HepG2 (cell line): ENCODE data around the gene SNCG. TPM values are rescaled to one million over a fixed set of nuclear protein-coding genes. Genes with fewer than 3 reads are reported as not detected.

ENCODE experiments used
- ATAC-seq: fragments of 200-7000 bp; cut with Tn5 transposase; 3 replicates; pipeline ENCODE4 v1.9.1; 2020; ENCODE audit warnings: mild to moderate bottlenecking, moderate library complexity
- BruUV-seq: library from RNA; stranded (reverse); fragments of 400-500 nt; replicated peaks from 2 replicates; lab custom pipeline; 2021; lab: Mats Ljungman, UMichigan
- CTCF ChIA-PET: fragments of 300-600 bp; formaldehyde crosslinking; extraction: SDS; loops from one replicate; lab custom pipeline; 2021; ENCODE audit warnings: low total read pairs, inconsistent platforms, low intra/inter-chr PET ratio; lab: Yijun Ruan, JAX
- POLR2A ChIA-PET: fragments of 350-600 bp; sonication (Branson Sonifier 250); formaldehyde crosslinking; loops from one replicate; lab custom pipeline; 2020; ENCODE audit warnings: antibody characterized with exemption, inconsistent platforms; lab: Yijun Ruan, JAX
- DNase-seq: peaks from one replicate; pipeline ENCODE4 v3.0.0-alpha.2; 2015; ENCODE audit warnings: low spot score
- FAIRE-seq: peaks from 3 replicates; lab custom pipeline; 2011; peaks lifted over from hg19 to GRCh38; lab: Jason Lieb, UNC
- H2AFZ ChIP-seq: one replicate; pipeline ENCODE4 v1.6.1; 2011; ENCODE audit warnings: low read length, inconsistent platforms
- H3K27ac ChIP-seq: fragments of 300-600 bp; 3 replicates; pipeline ENCODE4 v1.8.0; 2011; ENCODE audit warnings: mixed run types, mild to moderate bottlenecking, mixed read lengths, low read length, inconsistent platforms; ENCODE audit not compliant: insufficient read depth; ENCODE audit errors: extremely low read length
- H3K27me3 ChIP-seq, 2 experiments: fragments of 200-600 bp in 1 of 2; 2 replicates in 1 of 2; 3 replicates in 1 of 2; pipeline versions ENCODE4 v1.6.0 to v1.8.0; 2011; ENCODE audit warnings: low read length in 2 of 2, mild to moderate bottlenecking in 2 of 2, moderate library complexity in 2 of 2, inconsistent platforms in 1 of 2; ENCODE audit not compliant: insufficient read depth in 2 of 2, control insufficient read depth in 1 of 2
- H3K36me3 ChIP-seq, 2 experiments: fragments of 200-600 bp in 1 of 2; replicated peaks in 1 of 2; 2 replicates in 1 of 2; 3 replicates in 1 of 2; pipeline versions ENCODE4 v1.5.1 to v1.8.0; 2011; ENCODE audit warnings: low read length in 2 of 2, inconsistent platforms in 1 of 2; ENCODE audit not compliant: insufficient read depth in 2 of 2, control insufficient read depth in 1 of 2
- H3K4me1 ChIP-seq: 2 replicates; pipeline ENCODE4 v1.5.1; 2012; ENCODE audit warnings: low read length, inconsistent platforms; ENCODE audit not compliant: insufficient read depth
- H3K4me2 ChIP-seq: 2 replicates; pipeline ENCODE4 v1.6.0; 2011; ENCODE audit warnings: low read depth, low read length, inconsistent platforms
- H3K4me3 ChIP-seq, 3 experiments: fragments of 200-600 bp in 1 of 3; sonication (generic), shearing (Covaris generic) in 1 of 3; replicated peaks in 1 of 3; 2 replicates each; pipeline ENCODE4 v1.5.1; 2011 to 2016; ENCODE audit warnings: low read length in 3 of 3, inconsistent platforms in 2 of 3, low read depth in 2 of 3, mild to moderate bottlenecking in 2 of 3, control low read depth in 1 of 3, mixed read lengths in 1 of 3; ENCODE audit not compliant: insufficient read depth in 1 of 3
- H3K79me2 ChIP-seq: one replicate; pipeline ENCODE4 v1.6.1; 2011; ENCODE audit warnings: low read length, inconsistent platforms; ENCODE audit not compliant: insufficient read depth
- H3K9ac ChIP-seq: 2 replicates; pipeline ENCODE4 v1.6.0; 2011; ENCODE audit warnings: mild to moderate bottlenecking, low read depth, low read length, inconsistent platforms; ENCODE audit not compliant: insufficient read depth
- H3K9me3 ChIP-seq: 2 replicates; pipeline ENCODE4 v1.5.1; 2012; ENCODE audit warnings: mild to moderate bottlenecking, low read length
- H4K20me1 ChIP-seq: 2 replicates; pipeline ENCODE4 v1.6.0; 2011; ENCODE audit warnings: inconsistent platforms, mild to moderate bottlenecking, low read length, moderate library complexity; ENCODE audit not compliant: insufficient read depth
- BHLHE40 ChIP-seq: IDR thresholded peaks from 2 replicates; pipeline ENCODE4 v1.6.1; 2011; ENCODE audit warnings: low read length, improper control_type of control experiment
- ISX ChIP-seq: sonication (generic); formaldehyde crosslinking; conservative IDR thresholded peaks from 2 replicates; pipeline ENCODE4 v1.5.0; 2020; ENCODE audit warnings: missing genetic modification reagents
- MBD4 ChIP-seq: IDR thresholded peaks from 2 replicates; pipeline ENCODE4 v1.6.1; 2012; ENCODE audit warnings: low read length, inconsistent platforms, borderline replicate concordance
- NFKBIZ ChIP-seq: IDR thresholded peaks from 2 replicates; pipeline ENCODE4 v1.6.1; 2018; ENCODE audit warnings: missing genetic modification reagents, missing compliant biosample characterization
- ZBTB7B ChIP-seq: sonication (generic); formaldehyde crosslinking; IDR thresholded peaks from 2 replicates; pipeline ENCODE4 v1.4.0; 2020; ENCODE audit warnings: missing genetic modification reagents
- ZNF281 ChIP-seq: sonication (generic); formaldehyde crosslinking; IDR thresholded peaks from 2 replicates; pipeline ENCODE4 v1.4.0; 2020; ENCODE audit warnings: missing genetic modification reagents, borderline replicate concordance
- ZNF652 ChIP-seq: IDR thresholded peaks from 2 replicates; pipeline ENCODE4 v1.6.1; 2016; ENCODE audit warnings: low read depth, borderline replicate concordance
- ZNF784 ChIP-seq: sonication (generic); formaldehyde crosslinking; IDR thresholded peaks from 2 replicates; pipeline ENCODE4 v1.5.1; 2020; ENCODE audit warnings: missing genetic modification reagents, mild to moderate bottlenecking, borderline replicate concordance
- WGBS: methylation state at CpG from one replicate; pipeline ENCODE4 v1.1.6; 2017; ENCODE audit warnings: low lambda C conversion rate; 5-methylcytosine and 5-hydroxymethylcytosine counted together
- in situ Hi-C: cut with HindIII; loops from 2 replicates; pipeline ENCODE4 v1.10.0; 2017; ENCODE audit warnings: low pct_unique_long_range_greater_than_20kb; ENCODE audit not compliant: extremely low pct_ligation_motif_present
- intact Hi-C: fragments of 100-400 bp; cut with micrococcal nuclease; formaldehyde crosslinking; loops from one replicate; pipeline ENCODE4 v1.10.0; 2022; ENCODE audit not compliant: unreplicated experiment
- polyA plus RNA-seq, 8 experiments: library from polyadenylated mRNA; depleted of rRNA in 3 of 8; stranded (reverse) in 7 of 8; unstranded in 1 of 8; fragments of >200 nt; fragmentation: Illumina TruSeq in 4 of 8; extraction: Trizol in 4 of 8; gene quantifications; 2 replicates each; pipeline versions ENCODE4 v1.2.1 to v1.2.3, GENCODE V29; 2011 to 2016; ENCODE audit warnings: low read depth in 4 of 8, missing spikeins in 1 of 8, mixed read lengths in 1 of 8; ENCODE audit not compliant: insufficient read depth in 1 of 8
- total RNA-seq, 5 experiments: library from RNA; depleted of rRNA; stranded (reverse); fragments of >200 nt; fragmentation: Illumina TruSeq; extraction: Trizol; gene quantifications; 2 replicates each; pipeline ENCODE4 v1.2.3, GENCODE V29; 2016; ENCODE audit warnings: low read depth in 1 of 5

SNCG gene
- total and polyA plus RNA-seq, 2 of the 13 experiments (the other 11 are each of a cell fraction or from before 2014, with no cell fraction given), result 0.22 to 0.91 TPM

- TF ChIP-seq BHLHE40, result no peak
- no peak for TF ChIP-seq NFKBIZ (CRISPR knock-in tag)
- no peak for TF ChIP-seq ZBTB7B
- no peak for TF ChIP-seq ZNF652 (CRISPR knock-in tag)
- TF ChIP-seq ISX (CRISPR knock-in tag), result no peak
- no peak for TF ChIP-seq ZNF784
- no peak for TF ChIP-seq ZNF281 (CRISPR knock-in tag)
- no peak for TF ChIP-seq MBD4
- H3K79me2 ChIP-seq, result no peaks in the 10 kb centered on the region
- in situ Hi-C loops, result no loop called here
- no peak for FAIRE-seq
- no peaks in the 10 kb centered on the region for H4K20me1 ChIP-seq
- intact Hi-C loops, result no loop called here
- no CpG with 5 or more reads among the region's 13 CpGs for WGBS
- no peak overlapping the region for H3K9ac ChIP-seq
- DNase-seq, result no peak
- no peak overlapping the region for H2AFZ ChIP-seq
- H3K27me3 ChIP-seq, result peaks cover 6 to 59% of the 10 kb centered on the region in 2 experiments; a peak in 4 of 5 replicates
- no TSS peak for BruUV-seq
- POLR2A ChIA-PET, result no interaction called here
- CTCF ChIA-PET, result no interaction called here
- H3K4me2 ChIP-seq, result no peak overlapping the region
- H3K36me3 ChIP-seq, result no peaks in the 10 kb centered on the region
- peaks cover 49% of the 10 kb centered on the region for H3K4me1 ChIP-seq
- no peak overlapping the region for H3K27ac ChIP-seq
- no peaks in the 10 kb centered on the region for H3K9me3 ChIP-seq
- H3K4me3 ChIP-seq, result no peak overlapping the region; a peak in 1 of 6 replicates
- ATAC-seq, result no peak
These were observed 5.9 kb downstream of the SNCG start for GRCh38 chr10:86964061-86964846.
